Cardiac fibroblast (primary cell): ENCODE measurements around the gene MYBPH.

Experiments
- DNase-seq, 2 donors: peaks; one replicate each; pipeline versions ENCODE4 v3.0.0 to v3.0.0-alpha.2; 2010; ENCODE audit warnings: low read depth in 2 of 2
- H3K4me3 ChIP-seq, 2 donors: replicated peaks in 1 of 2; 1 replicate in 1 of 2; 2 replicates in 1 of 2; pipeline ENCODE4 v1.5.1; 2011; ENCODE audit warnings: low read depth in 2 of 2, low read length in 2 of 2, mild to moderate bottlenecking in 2 of 2, moderate library complexity in 1 of 2
- CTCF ChIP-seq: IDR thresholded peaks from one replicate; pipeline ENCODE4 v1.5.1; 2011; ENCODE audit warnings: low read depth, mild to moderate bottlenecking, low read length, inconsistent platforms

Gene MYBPH

GRCh38 chr1:203186446-203187303 lies 11.0 kb upstream of the MYBPH start, which contains the start of gene CHI3L1:
CHI3L1 (minus strand) TSS chr1:203186704; CDS start chr1:203186623, 81 bp downstream.
- DNase-seq: peak; percentile 20 to 87
- peak within 1 kb of the TSS in 1 of 2 donors; percentile 6 for H3K4me3 ChIP-seq
- TF ChIP-seq CTCF: no peak

DNA sequence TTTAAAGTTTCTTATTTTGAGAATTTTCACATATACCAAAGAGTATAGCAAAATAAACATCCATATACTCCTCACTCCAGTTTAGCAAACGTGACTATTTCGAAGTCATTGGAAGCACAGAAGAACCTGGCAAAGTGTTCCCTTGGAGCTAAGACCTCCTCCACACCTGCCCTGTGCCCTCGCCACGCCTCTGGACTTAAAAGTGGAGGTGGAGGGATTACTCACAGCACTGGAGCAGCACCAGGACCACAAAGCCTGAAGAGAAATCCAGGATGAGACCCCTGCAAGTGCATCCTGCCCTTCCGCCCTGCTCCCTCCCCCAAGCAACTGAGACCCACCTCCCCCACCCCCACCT lies 10.4 kb upstream of the MYBPH start:
- DNase-seq: no peak
- H3K4me3 ChIP-seq: no peak overlapping the region
- no peak for TF ChIP-seq CTCF

DNA sequence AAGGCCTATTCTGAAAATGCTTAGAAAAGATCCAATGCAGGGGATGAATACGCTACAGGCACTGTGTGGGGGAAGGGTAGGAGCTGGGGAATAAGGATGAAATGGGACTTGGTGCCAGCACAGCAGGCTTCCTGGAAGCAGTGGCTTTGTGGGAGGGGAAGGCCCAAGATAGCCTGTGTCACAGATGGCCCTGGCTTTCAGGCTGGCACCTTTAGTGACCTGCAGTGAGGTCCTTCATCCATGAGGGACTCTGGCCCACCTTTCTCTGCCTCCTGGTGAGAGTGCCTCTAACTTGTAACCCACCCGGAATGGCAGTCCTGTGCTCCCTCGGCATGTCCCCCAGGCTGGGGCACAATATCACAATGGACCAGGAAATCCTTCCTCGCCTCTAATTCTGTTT lies 10.0 kb upstream of the MYBPH start:
- TF ChIP-seq CTCF: no peak
- peak overlapping the region in 1 of 2 donors; percentile 6 for H3K4me3 ChIP-seq
- DNase-seq: no peak

DNA sequence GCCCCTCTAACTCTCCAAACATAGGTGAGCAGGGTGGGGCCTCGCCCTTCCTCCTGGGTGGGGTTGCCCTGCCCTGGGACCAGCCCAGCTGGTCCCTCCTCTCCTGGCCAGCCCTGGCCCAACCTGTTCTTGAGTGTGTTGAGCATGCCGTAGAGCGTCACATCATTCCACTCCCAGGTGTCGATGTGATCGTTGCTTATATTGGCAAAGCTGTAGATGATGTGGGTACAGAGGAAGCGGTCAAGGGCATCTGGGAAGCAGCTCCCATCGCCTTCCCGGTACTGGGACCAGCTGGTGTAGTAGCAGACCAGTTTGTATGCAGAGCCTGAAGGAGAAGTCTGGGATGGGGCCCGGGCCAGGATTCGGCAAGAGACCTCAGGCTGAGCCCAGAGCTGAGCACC lies 9.4 kb upstream of the MYBPH start:
- TF ChIP-seq CTCF: no peak
- DNase-seq: no peak
- H3K4me3 ChIP-seq: peak overlapping the region in 1 of 2 donors; percentile 6

DNA sequence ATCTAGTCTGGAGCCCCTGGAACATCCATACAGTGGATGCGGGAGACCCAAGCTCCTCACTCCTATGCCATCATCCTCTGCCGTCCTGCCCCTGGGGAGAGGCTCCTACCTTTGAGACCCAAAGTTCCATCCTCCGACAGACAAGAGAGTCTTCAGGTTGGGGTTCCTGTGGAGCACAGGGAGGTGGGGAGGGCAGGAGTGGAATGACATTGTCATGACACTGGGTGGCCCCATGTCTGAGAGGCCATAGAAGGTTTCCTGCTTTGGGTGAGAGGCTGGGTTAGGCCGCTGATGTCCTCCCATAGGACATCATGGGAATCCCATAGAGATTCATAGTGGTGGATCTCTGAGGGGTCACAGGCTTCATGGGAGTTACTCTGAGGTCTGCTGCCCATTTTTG lies 8.8 kb upstream of the MYBPH start:
- DNase-seq: no peak
- TF ChIP-seq CTCF: no peak

GRCh38 chr1:203183828-203184227 lies 8.2 kb upstream of the MYBPH start:
- no peak for TF ChIP-seq CTCF
- no peak overlapping the region for H3K4me3 ChIP-seq
- DNase-seq: no peak

More for the DNA sequence above, 8.8 kb upstream of the MYBPH start:
- peak overlapping the region in 1 of 2 donors; percentile 4 for H3K4me3 ChIP-seq
